Measurements from ENCODE around the gene KISS1.

- TF ChIP-seq POLR2AphosphoS5 (IDR thresholded peaks at IDR 0.05; ENCODE audit: low read depth, low read length) (no peak), REST (IDR thresholded peaks at IDR 0.05; ENCODE audit: insufficient read depth in 1 of 2, low read depth in 2 of 2, low read length in 2 of 2) (no peak), FOXP2 (optimal IDR thresholded peaks at IDR 0.05; ENCODE audit: borderline replicate concordance, extremely low read depth, extremely low read length, insufficient read depth) (no peak), SIN3A (IDR thresholded peaks at IDR 0.05; ENCODE audit: borderline replicate concordance, insufficient read depth, low read length) (no peak)
These were observed 4.2 kb downstream of the KISS1 start for GRCh38 chr1:204192046-204192445.
